GM15510 (cell line): Measurements from ENCODE around the gene FAM174A.

ENCODE experiments used
- POLR2A ChIP-seq: IDR thresholded peaks from 3 replicates; pipeline ENCODE4 v1.6.1; 2011; ENCODE audit warnings: borderline replicate concordance; ENCODE audit not compliant: insufficient read length; ENCODE audit errors: extremely low read depth

FAM174A gene

DNA sequence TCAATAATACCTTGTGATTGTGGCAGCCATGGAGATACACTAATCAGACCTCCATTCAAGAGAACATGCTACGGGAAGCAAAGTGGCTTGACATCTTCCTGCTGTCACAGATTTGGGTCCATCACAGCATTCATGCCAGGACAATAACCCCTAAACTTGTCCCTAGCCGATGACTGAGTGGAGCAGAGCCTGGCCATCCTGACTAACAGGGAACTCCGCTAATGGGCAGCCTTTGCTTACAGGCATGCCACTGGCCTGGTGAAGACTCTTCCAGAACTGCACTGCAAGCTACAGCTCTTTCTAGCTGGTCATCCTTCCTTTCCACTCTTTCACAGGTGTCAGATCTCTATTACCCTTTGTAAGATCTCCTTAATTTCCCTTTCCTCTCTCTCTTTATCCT, 16.0 kb downstream of the FAM174A start:
- TF ChIP-seq POLR2A: no peak

DNA sequence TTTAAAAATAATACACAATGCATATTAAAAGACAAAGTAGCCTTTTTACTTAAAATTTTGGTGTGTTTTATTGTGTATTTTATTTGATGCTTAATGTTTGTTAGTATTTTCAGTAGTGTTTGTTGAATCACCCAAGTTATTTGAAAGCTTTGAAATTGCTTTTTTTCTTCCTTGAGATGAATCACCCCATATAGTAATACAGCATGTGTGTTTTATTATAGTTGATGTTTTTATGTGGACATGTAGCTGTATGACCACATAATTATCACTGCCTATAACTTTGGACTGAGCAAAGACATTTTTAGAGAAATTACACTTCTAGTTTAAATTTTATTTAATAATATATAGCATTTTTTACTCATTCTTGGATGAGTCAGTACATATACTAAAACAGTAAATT, 18.0 kb downstream of the FAM174A start:
- TF ChIP-seq POLR2A: no peak

DNA sequence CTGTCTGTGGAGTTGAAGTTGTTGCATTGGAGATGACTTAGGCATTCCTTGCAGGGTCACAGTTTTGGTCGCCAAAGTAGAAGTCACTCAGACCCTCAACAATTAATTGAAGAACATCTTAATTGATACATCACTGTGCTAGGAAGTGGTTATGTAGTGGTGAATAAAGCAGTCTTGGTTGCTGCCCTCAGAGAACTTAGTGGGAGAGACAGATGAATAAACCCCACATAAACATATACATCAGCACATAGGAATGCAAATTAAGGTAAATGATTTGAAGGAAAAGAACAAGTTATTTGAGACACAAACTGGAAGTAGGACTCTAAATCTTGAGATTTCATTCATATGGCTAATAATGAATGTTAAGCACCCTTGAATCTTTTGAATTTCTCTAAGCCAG, 25.7 kb downstream of the FAM174A start:
- TF ChIP-seq POLR2A: no peak

DNA sequence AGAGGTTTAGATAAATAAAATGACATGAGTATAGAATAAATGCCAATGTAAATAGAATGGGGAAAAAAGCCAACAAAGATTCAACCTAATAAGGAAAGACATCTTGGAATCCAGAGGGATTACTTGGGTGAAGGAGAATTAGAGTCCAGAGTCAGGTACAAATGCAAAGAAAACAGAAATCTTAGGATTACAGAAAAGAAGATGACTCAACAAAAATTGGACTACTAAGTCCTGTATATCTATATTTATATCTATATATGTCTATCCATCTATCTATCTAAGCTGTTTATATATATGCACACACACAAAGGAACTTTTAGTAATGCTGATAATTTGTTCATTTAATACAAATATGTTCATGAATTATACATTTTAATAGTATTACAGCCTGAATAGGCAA, 27.6 kb downstream of the FAM174A start:
- no peak for TF ChIP-seq POLR2A

DNA sequence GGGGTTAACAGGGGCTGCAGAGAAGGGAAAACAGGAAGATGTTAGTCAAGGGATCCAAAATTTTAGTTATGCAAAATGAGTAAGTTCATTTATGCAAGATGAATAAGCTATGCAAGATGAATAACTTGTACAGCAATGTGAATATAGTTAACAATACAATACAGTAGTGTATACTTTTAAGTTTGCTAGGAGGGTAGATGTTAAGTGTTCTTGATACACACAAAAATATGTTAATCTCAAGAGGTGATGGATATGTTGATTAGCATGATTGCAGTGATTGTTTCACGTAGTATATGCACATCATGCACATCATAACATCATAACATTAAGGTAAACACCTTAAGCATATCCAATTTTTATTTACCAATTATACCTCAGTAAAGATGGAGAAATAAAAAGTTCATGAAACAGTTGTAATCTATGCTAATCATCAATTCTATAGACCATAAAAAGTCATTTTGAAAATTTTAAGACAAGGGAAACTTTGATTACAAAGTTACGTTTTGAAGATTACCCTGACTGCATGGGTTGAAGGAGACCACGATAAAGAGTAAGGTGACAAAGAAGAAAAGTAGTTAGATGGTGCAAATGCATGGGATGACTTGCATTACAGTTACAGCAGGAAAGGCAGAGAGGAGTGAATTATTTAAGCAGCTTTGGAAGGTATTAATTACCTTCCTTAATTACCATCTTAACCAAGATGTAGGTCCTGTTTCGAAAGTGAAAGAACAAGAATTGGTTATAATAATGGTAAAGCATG, 31.4 kb downstream of the FAM174A start:
- no peak for TF ChIP-seq POLR2A

DNA sequence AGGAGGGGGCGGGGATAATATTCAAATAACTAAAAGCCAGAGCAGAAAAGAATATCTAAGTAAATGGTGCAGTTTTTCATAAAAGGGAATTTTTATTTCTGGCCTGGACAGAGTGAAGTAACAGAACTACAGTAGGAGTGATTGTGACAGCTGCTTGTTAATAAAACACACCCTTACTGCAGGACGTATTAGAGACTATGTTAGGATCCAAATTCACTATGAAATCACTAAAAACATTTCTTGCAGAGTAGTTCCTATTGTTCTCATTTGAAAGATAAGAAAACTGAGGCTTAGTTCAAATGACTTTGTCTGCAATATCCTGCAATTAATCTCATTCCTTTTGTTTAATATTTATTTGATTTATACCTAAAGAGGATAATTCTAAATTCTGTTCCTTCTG, 39.5 kb downstream of the FAM174A start:
- TF ChIP-seq POLR2A: no peak

DNA sequence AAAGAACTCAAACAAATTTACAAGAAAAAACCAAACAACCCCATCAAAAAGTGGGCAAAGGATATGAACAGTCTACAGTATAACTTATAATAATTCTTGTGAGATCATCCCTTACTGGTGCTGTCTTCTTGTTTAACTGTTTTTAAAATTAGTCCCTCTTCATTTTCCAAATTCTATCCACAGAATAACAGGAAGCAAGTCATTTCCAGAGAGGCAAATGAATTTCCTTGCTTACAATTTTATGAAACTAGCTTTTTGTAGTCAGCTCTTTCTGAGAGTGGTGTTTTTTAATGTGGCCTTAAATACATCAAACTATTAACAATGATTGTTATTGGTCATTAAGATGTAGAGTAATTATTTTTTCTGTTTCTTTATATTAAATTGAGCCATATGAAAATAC, 40.6 kb downstream of the FAM174A start:
- no peak for TF ChIP-seq POLR2A

DNA sequence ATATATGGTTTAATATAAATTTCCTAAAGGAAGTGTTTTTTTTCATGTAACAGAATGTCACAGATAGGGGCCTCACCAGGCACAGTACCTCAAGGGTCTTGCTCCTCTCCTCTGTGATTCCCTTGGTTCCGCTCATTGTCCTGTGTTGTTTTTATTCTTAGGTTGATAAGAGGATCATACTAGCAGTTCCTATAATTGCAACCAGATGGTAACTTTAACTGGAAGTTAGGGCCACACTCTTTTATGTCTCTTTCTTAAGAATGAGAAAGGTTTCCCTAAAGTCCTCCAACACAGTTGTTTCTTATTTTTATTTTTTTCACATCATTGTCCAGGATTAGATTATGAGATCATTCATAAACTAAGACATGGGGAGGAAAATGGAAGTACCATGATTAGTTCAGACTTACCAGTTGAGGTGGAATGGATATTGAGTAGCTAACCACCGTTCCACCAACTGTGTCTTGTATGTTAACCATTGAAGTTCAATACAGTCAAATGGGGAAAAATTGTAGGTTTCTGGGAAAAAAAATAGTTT, 41.1 kb downstream of the FAM174A start:
- no peak for TF ChIP-seq POLR2A

DNA sequence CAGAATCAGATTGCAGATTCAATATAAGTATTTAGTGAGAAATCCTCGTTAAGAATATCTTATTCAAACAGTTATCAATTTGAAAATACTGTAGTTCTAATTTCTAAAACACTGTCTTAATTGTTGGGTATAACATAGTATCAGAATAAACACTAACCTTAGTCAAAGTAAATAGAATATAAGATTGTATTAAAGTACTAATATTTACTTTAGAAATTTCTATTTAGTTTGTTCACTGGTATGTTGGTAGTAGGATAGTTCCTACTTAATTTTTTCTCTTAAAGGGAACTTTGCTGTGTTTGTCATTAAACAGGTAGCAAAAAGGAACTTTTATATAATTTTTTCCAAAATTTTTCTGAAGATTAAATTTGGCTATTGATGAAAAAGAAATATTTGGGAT, 42.3 kb downstream of the FAM174A start:
- no peak for TF ChIP-seq POLR2A

DNA sequence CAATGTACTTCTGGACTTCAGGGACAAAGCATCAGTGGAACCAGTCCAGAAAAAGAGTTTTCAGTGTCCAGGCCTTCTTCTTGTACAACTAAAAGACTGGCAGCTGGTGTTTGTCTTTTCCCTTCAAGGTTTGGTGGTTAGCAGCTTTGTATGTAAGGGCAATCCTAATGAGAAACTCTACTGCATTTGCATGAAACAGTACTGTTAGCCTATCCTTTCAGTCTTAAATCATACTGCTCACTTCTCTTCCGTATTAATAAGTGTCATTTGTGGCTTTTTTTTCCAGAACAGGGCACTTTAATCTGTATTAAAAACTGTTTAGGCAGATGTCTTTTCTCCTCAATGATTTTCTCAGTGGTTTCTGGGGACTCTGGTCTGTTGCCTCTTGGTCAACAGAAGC, 48.9 kb downstream of the FAM174A start:
- TF ChIP-seq POLR2A: no peak

DNA sequence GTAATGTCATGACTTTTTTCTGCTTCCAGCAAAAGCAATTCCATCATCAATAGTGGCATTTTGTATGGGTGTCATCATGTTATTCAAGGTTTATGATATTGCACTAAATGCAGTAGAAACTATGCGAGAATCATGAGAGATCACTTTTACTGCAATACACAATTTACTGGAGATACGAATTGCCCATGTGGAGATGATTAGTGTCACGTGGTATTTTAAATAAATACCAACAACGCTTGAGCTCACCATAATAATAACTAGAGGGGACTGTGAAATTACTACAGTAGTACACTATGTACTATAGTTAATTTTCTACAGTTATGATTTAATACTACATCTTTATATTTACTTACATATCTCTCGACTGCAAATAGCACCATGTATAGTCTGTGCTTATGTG, 49.7 kb downstream of the FAM174A start:
- TF ChIP-seq POLR2A: no peak

DNA sequence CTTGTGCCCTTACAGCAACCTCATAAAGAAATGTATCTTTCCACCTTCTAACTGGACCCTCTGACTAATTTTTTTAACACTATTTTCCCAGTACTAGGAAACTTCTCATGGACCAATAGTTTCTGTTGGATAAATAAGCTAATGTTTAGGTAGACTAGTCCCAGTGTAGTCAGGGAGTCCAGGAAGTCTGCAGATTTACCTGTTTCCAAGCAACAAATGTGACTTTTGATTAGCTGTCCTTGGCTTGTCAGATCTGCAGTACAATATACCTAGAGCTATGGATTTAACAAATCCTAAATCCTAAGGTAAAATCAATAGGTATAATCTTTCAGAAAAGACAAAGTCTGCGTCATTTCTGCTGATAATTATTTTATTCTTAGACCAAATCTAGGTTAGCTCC, 55.7 kb downstream of the FAM174A start:
- no peak for TF ChIP-seq POLR2A

DNA sequence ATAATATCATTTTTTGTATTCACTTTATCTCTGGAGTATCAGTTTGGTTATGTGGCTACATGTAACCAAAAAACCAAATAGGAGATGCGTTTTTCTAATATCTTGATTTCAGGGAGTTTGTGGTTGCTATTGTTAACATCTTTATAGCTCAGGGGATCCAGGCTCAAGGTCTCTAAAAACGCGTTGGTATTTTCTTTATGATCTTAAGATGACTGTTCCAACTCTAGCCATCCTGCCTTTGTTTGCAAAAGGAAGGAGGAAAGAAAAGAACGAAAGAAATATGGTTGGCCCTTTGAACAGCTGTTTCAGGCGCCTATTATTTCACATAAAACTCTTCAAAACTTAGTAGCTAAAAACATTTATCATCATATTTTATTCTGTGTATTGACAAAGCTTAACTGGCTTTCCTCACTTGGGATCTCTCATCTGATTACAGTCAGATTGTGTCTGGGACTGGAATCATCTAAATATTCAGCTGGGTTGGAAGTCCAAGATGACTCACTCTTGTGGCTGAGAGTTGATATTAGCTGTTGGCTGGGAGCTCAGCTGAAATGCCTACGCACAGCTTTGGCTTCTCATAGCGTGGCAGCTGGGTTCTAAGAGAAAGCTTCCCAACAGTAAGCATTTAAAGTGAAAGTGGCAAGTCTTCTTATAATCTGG, 60.1 kb downstream of the FAM174A start:
- TF ChIP-seq POLR2A: no peak

DNA sequence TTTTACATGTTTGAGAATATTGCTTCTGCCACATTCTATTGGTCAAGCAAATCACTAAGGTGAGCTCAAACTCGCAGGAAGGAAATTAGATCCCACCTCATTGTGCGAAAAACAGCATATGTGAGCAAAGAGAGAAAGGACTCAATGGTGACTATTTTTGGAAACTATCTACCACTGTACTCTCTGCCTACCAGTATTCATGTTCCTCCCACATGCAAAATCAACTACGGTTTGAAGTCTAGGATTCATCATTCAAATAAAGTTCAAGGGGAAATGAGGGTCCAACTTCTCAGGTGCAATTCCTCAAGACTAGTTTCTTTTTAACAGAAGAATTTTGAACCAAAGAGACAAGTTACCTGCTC, 60.6 kb downstream of the FAM174A start:
- no peak for TF ChIP-seq POLR2A

DNA sequence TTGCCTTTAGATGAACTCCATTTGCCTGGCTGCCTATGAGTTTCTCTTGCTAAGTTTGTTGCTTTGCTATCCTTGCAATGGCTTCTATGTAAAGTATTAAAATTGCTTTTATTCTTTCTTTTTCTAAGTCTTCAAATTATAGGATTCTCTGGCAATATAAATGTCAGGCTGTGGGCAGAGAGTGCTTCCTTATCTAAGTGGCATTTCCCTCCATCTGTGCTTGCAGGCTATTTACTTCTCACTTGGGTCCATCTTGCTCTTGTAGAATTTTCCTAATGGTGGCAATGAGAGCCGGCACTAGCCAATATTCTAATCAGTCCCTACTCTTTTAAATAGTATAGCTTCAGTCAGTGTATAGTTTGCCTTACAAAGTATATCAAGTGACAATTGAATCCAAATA, 63.3 kb downstream of the FAM174A start:
- no peak for TF ChIP-seq POLR2A
